Stomach smooth muscle (tissue), 2 donors: ENCODE data around the gene SATL1.
"Not testable (repeated sequence)": the region's sequence is repeated elsewhere in the genome, so short reads cannot be mapped to it uniquely, and the experiment has no call there.

Source experiments
- H3K27ac ChIP-seq: one replicate; pipeline ENCODE4 v1.7.0; 2013; ENCODE audit warnings: mild to moderate bottlenecking, low read length, inconsistent platforms
- H3K27me3 ChIP-seq, 2 donors: one replicate each; pipeline ENCODE4 v1.7.0; 2013; ENCODE audit warnings: low read length in 2 of 2; ENCODE audit not compliant: insufficient read depth in 2 of 2, control insufficient read depth in 1 of 2
- H3K36me3 ChIP-seq, 2 donors: one replicate each; pipeline ENCODE4 v1.7.0; 2013; ENCODE audit warnings: low read length in 2 of 2; ENCODE audit not compliant: control insufficient read depth in 2 of 2, insufficient read depth in 2 of 2
- H3K4me1 ChIP-seq: one replicate; pipeline ENCODE4 v1.7.0; 2013; ENCODE audit warnings: low read length; ENCODE audit not compliant: control insufficient read depth, insufficient read depth
- H3K4me3 ChIP-seq, 2 donors: one replicate each; pipeline ENCODE4 v1.7.0; 2013; ENCODE audit warnings: low read length in 2 of 2
- H3K9ac ChIP-seq, 2 donors: one replicate each; pipeline ENCODE4 v1.7.0; 2013; ENCODE audit warnings: low read length in 2 of 2, mild to moderate bottlenecking in 1 of 2
- H3K9me3 ChIP-seq, 2 donors: one replicate each; pipeline ENCODE4 v1.7.0; 2013; ENCODE audit warnings: low read length in 2 of 2; ENCODE audit not compliant: control insufficient read depth in 2 of 2
- donor health status: healthy.
- donor health status: Pancreatic carcinoma.

The SATL1 gene

GRCh38 chrX:85243761-85244449 lies at the start of gene SATL1, which contains the start of gene ZNF711:
TSS of gene SATL1 (minus strand) at chrX:85243779. CDS start at chrX:85108968, 134,811 bp downstream.
TSS of gene ZNF711 (plus strand) at chrX:85243991. CDS start at chrX:85247573, 3,582 bp downstream.
- no peak within 1 kb of the TSS for H3K27ac ChIP-seq
- no peaks in the 10 kb centered on the region for H3K27me3 ChIP-seq
- H3K36me3 ChIP-seq: no peaks in the 10 kb centered on the region
- H3K4me3 ChIP-seq: peak within 1 kb of the TSS; percentile 69 to 71
- H3K9ac ChIP-seq: peak within 1 kb of the TSS; percentile 22 to 51
- no peaks in the 10 kb centered on the region for H3K9me3 ChIP-seq
- H3K4me1 ChIP-seq: no peaks in the 10 kb centered on the region

- H3K9ac ChIP-seq: no peak overlapping the region
- H3K4me3 ChIP-seq: no peak overlapping the region
- no peaks in the 10 kb centered on the region for H3K27me3 ChIP-seq
- H3K27ac ChIP-seq: no peak overlapping the region
- H3K4me1 ChIP-seq: no peaks in the 10 kb centered on the region
- H3K36me3 ChIP-seq: no peaks in the 10 kb centered on the region
- no peaks in the 10 kb centered on the region for H3K9me3 ChIP-seq
Measured at GRCh38 chrX:85288992-85289723, 45.6 kb upstream of the SATL1 start.

- not testable (repeated sequence) for H3K4me3 ChIP-seq, H3K9me3 ChIP-seq, H3K4me1 ChIP-seq, H3K36me3 ChIP-seq, H3K27ac ChIP-seq, H3K27me3 ChIP-seq, H3K9ac ChIP-seq
Measured at GRCh38 chrX:85285286-85285685, 41.7 kb upstream of the SATL1 start.

GRCh38 chrX:85244450-85245211 lies 1.1 kb upstream of the SATL1 start:
- Histone ChIP-seq H3K36me3 (no peaks in the 10 kb centered on the region), H3K4me1 (no peaks in the 10 kb centered on the region), H3K9me3 (no peaks in the 10 kb centered on the region), H3K4me3 (peak overlapping the region; percentile 69 to 71), H3K27me3 (no peaks in the 10 kb centered on the region), H3K27ac (no peak overlapping the region), H3K9ac (peak overlapping the region; percentile 22 to 51)

GRCh38 chrX:85243155-85243554 lies 424 bp downstream of the SATL1 start:
- Histone ChIP-seq H3K4me1 (no peaks in the 10 kb centered on the region), H3K27ac (no peak overlapping the region), H3K9me3 (no peaks in the 10 kb centered on the region), H3K36me3 (no peaks in the 10 kb centered on the region), H3K4me3 (peak overlapping the region in 1 of 2 donors; percentile 71), H3K9ac (no peak overlapping the region), H3K27me3 (no peaks in the 10 kb centered on the region)

GRCh38 chrX:85223359-85223758 lies 20.2 kb downstream of the SATL1 start:
- Histone ChIP-seq H3K36me3 (no peaks in the 10 kb centered on the region), H3K9ac (no peak overlapping the region), H3K27ac (no peak overlapping the region), H3K27me3 (no peaks in the 10 kb centered on the region), H3K9me3 (no peaks in the 10 kb centered on the region), H3K4me3 (no peak overlapping the region), H3K4me1 (no peaks in the 10 kb centered on the region)

GRCh38 chrX:85221361-85221760 lies 22.2 kb downstream of the SATL1 start:
- Histone ChIP-seq H3K9ac (no peak overlapping the region), H3K9me3 (no peaks in the 10 kb centered on the region)

GRCh38 chrX:85215946-85216345 lies 27.6 kb downstream of the SATL1 start:
- no peaks in the 10 kb centered on the region for H3K4me1 ChIP-seq
- H3K4me3 ChIP-seq: no peak overlapping the region
- H3K27me3 ChIP-seq: no peaks in the 10 kb centered on the region
- H3K9ac ChIP-seq: no peak overlapping the region
- no peaks in the 10 kb centered on the region for H3K9me3 ChIP-seq
- no peaks in the 10 kb centered on the region for H3K36me3 ChIP-seq
- no peak overlapping the region for H3K27ac ChIP-seq

More at GRCh38 chrX:85221361-85221760, 22.2 kb downstream of the SATL1 start:
- Histone ChIP-seq H3K27ac (no peak overlapping the region), H3K4me3 (no peak overlapping the region), H3K36me3 (no peaks in the 10 kb centered on the region), H3K4me1 (no peaks in the 10 kb centered on the region), H3K27me3 (no peaks in the 10 kb centered on the region)

- H3K9ac ChIP-seq: no peak overlapping the region
- H3K4me3 ChIP-seq: no peak overlapping the region
- H3K27ac ChIP-seq: no peak overlapping the region
- H3K27me3 ChIP-seq: no peaks in the 10 kb centered on the region
- no peaks in the 10 kb centered on the region for H3K4me1 ChIP-seq
- H3K9me3 ChIP-seq: no peaks in the 10 kb centered on the region
- no peaks in the 10 kb centered on the region for H3K36me3 ChIP-seq
Measured at GRCh38 chrX:85213792-85214530, 29.6 kb downstream of the SATL1 start.

- Histone ChIP-seq H3K9me3 (no peaks in the 10 kb centered on the region), H3K9ac (no peak overlapping the region), H3K36me3 (no peaks in the 10 kb centered on the region), H3K4me1 (no peaks in the 10 kb centered on the region), H3K27me3 (peaks cover 0 to 2% of the 10 kb centered on the region in 2 donors), H3K27ac (no peak overlapping the region), H3K4me3 (no peak overlapping the region)
Measured at GRCh38 chrX:85203461-85203970, 40.1 kb downstream of the SATL1 start.
